Measurements from ENCODE around the gene GALK2.

DNA sequence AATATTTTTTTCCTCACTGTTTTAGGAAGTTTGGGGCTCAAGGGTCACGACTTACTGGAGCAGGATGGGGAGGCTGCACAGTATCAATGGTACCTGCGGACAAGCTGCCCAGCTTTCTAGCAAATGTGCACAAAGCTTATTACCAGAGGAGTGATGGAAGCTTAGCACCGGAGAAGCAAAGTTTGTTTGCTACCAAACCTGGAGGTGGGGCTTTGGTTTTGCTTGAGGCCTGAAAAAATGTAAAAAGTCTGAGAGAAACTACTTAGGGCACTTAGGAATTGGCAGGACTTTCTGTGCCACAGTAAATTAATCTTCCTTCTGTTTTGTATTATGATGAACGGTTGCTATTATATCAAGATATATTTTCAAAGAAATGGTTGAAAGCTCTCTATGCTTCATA is 157.9 kb downstream of the GALK2 start:
- no peak for TF ChIP-seq EZH2 (IDR thresholded peaks at IDR 0.05; ENCODE audit: borderline replicate concordance, insufficient read depth, low read depth, low read length, poor library complexity, severe bottlenecking)
- TF ChIP-seq, protein P1, sequence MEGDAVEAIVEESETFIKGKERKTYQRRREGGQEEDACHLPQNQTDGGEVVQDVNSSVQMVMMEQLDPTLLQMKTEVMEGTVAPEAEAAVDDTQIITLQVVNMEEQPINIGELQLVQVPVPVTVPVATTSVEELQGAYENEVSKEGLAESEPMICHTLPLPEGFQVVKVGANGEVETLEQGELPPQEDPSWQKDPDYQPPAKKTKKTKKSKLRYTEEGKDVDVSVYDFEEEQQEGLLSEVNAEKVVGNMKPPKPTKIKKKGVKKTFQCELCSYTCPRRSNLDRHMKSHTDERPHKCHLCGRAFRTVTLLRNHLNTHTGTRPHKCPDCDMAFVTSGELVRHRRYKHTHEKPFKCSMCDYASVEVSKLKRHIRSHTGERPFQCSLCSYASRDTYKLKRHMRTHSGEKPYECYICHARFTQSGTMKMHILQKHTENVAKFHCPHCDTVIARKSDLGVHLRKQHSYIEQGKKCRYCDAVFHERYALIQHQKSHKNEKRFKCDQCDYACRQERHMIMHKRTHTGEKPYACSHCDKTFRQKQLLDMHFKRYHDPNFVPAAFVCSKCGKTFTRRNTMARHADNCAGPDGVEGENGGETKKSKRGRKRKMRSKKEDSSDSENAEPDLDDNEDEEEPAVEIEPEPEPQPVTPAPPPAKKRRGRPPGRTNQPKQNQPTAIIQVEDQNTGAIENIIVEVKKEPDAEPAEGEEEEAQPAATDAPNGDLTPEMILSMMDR (IDR thresholded peaks at IDR 0.05), result no peak
